NCI-H2107 (cell line): ENCODE data around the gene CRP.
"Not testable (repeated sequence)": the region's sequence is repeated elsewhere in the genome, so short reads cannot be mapped to it uniquely, and the experiment has no call there.

Experiments
- DNase-seq: peaks from one replicate; lab custom pipeline; 2025; lab: John Stamatoyannopoulos, UW

CRP gene

GRCh38 chr1:159699653-159700052, 14.7 kb downstream of the CRP start:
- no peak for DNase-seq

DNA sequence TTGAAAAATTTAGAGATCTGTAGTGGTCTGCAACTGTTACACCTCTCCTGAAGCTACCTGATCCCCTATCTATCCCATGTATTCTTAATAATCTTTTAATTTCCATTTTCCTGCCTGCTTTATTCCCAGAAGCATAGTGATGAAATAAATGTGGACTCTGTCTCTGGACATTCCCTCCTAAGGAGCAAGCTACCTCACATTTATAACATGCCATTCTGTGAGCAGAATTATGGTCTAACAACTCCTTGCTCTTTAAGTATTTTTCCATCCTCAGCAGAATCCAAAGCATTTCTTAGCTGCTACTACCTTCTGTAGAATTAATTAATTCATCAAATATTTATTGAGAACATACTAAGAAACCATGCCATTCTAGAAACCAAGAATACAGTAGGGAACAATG, 15.1 kb downstream of the CRP start:
- no peak for DNase-seq

GRCh38 chr1:159687511-159687910, 26.9 kb downstream of the CRP start:
- DNase-seq, result no peak

GRCh38 chr1:159686599-159687299, 27.6 kb downstream of the CRP start:
- no peak for DNase-seq

GRCh38 chr1:159678939-159679338, 35.5 kb downstream of the CRP start:
- DNase-seq, result no peak

- no peak for DNase-seq
These were observed 39.3 kb downstream of the CRP start for GRCh38 chr1:159675046-159675445.

DNA sequence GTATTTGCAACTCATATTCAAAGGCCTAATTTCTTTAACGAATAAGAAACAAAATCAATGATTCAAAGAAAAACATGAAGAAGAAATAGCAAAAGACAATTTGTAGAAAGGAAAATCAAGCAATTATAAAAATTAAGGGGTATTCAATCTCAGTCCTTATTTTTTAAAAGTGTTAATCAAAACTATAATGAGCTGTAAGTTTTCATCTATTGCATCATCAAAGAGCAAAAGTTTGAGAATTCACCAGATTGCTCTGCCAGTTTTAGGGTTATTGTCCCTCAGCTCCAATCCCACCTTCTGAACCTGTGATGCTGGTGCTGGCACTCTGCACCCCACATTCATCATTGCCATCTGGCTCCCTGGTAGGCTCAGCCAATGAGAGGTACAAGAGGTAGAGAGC, 42.0 kb downstream of the CRP start:
- DNase-seq, result not testable (repeated sequence)

DNA sequence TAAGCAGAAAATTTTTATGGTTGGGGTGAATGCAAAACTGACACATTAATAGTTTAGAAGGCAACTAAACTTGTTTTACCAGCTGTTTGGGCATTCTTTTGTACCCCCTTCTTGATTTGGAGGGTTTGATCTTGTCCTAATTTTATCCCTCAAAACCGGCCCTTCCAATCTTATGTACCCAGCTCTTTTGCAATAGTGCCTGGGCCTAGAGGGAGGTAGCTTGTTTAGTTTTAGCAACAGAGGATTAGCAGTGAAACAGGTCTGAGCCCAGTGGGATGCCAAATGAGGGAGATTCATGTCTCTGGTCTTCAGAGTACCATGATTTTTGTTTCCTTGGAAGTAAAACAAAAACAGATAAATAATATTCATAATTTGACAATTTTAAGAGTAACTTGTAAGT, 45.1 kb downstream of the CRP start:
- DNase-seq, result no peak

DNA sequence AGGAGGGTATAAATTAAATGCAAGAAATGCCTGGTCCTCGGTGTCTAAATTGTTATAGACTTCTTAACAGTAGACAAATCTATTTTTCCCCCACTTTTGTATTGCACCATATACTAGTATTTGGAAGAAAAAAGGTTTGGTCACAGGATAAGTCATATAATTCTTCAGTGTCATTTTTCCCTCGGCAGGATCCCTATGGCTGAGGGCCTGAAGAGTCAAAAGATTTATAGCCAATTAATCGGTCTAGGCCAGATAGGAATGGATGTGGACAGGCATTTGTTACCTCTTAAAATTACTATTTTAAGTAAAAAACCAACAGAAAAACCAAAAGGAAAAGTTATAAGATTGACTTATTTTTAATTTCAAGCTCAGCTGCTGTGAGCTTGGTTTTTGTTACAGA, 45.6 kb downstream of the CRP start:
- no peak for DNase-seq

DNA sequence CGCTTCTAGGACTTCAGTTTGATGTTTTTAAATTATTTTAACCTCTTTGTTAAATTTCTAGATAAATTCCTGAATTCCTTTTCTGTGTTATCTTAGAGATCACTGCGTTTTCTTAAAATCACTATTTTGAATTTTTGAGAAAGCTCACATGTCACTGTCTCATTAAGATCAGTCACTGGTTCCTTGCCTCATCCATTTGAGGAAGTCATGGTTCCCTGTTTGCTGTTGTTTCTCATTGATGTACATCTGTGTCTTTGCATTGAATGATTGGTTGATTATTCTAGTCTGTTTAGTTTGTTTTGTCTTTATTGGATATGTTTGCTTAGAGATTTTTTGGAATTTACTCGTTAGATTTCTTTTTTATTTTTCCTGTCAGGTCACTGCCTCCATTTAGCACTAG, 50.1 kb downstream of the CRP start:
- DNase-seq, result no peak

GRCh38 chr1:159663552-159663951, 50.8 kb downstream of the CRP start:
- DNase-seq, result no peak
